Colonic mucosa (tissue), 4 donors: ENCODE data around the gene C3orf80. TPM values are rescaled to one million over a fixed set of nuclear protein-coding genes. Genes with fewer than 3 reads are reported as not detected.

Source experiments
- DNase-seq: peaks from one replicate; pipeline ENCODE4 v3.0.0-alpha.2; 2020
- H3K27ac ChIP-seq: fragments of 200-600 bp; one replicate; pipeline ENCODE4 v1.8.0; 2021
- H3K27me3 ChIP-seq: fragments of 200-600 bp; one replicate; pipeline ENCODE4 v1.8.0; 2021
- H3K36me3 ChIP-seq: fragments of 200-600 bp; one replicate; pipeline ENCODE4 v1.8.0; 2021
- H3K4me1 ChIP-seq: fragments of 200-600 bp; one replicate; pipeline ENCODE4 v1.8.0; 2021; ENCODE audit warnings: mild to moderate bottlenecking
- H3K4me3 ChIP-seq: fragments of 200-600 bp; one replicate; pipeline ENCODE4 v1.8.0; 2021
- H3K9ac ChIP-seq, 2 donors: one replicate each; pipeline ENCODE4 v1.7.0; 2013; ENCODE audit warnings: control low read depth in 2 of 2, low read depth in 2 of 2, low read length in 2 of 2
- H3K9me3 ChIP-seq: fragments of 200-600 bp; one replicate; pipeline ENCODE4 v1.8.0; 2021
- CTCF ChIP-seq: fragments of 200-600 bp; IDR thresholded peaks from one replicate; pipeline ENCODE4 v1.8.0; 2022; ENCODE audit warnings: antibody characterized with exemption, mild to moderate bottlenecking
- intact Hi-C: fragments of 100-400 bp; cut with DNase I; formaldehyde crosslinking; loops from one replicate; pipeline ENCODE4 v1.14.1; 2022
- total RNA-seq, 2 donors: library from RNA; stranded (reverse); fragmentation: NEBNext Ultra II Directional in 1 of 2; extraction: Animal tissue kit (Norgen Biotek cat#: 25700) in 1 of 2; gene quantifications; one replicate each; pipeline ENCODE4 v1.2.1, GENCODE V29; 2021
- donor health status: healthy.
- donor health status: DM: no; HTN: no; CAD: no.
- donor health status: DM: no; HTN: no; CAD: no.

Gene C3orf80
- total RNA-seq, 2 donors from 2014 or later = 0.72 to 1.9 TPM

DNA sequence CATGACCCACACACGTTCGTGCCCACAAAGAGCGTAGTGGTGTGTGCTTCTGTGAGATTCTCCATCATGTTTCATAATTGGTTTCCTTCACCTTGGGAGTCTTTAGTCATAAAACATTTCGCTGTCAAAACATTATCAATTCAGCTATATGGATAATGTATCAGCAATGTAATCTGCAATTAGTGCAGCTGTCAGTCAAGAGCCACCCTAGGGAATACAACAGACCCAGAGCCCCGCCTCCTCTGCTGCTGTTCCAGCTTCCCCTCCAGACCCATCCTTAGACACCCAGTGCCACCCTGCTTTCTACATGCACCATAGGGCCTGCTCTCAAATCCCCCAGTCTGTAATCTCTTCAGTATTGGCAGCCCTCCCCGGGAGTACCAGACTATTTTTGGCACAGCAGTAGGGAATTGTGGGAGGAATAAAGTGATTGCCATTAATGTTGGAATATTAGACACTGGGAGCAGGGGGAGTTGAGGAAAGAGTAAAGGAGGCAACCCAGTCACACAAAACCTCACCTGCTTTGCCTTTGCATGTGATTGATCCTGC lies 31.5 kb upstream of the C3orf80 start:
- Histone ChIP-seq H3K4me3 (no peak overlapping the region), H3K9ac (no peak overlapping the region), H3K27ac (no peak overlapping the region), H3K9me3 (no peaks in the 10 kb centered on the region), H3K36me3 (no peaks in the 10 kb centered on the region), H3K4me1 (no peaks in the 10 kb centered on the region), H3K27me3 (no peaks in the 10 kb centered on the region)
- TF ChIP-seq CTCF = no peak
- DNase-seq = no peak
- intact Hi-C loops = no loop called here

DNA sequence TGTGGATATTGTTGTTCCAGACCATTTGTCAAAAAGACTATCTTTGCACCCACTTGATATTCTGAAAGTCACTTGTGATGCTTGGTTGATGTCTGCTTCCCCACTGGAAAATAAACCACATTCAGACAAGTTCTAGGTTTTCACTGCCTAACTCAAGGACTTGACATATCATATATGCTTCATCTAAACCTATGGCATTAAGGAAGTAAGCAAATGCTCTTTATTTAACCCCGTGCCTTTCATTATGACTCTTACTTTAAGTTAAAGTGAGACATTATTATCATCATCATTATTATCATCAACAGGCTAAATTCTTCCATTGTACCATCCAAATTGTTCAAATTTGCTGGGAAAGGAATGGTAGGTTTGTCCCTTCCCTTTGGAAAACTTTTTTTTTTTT lies 30.8 kb upstream of the C3orf80 start:
- H3K4me3 ChIP-seq = no peak overlapping the region
- no peak for DNase-seq
- no peak for TF ChIP-seq CTCF
- H3K27me3 ChIP-seq = no peaks in the 10 kb centered on the region
- H3K27ac ChIP-seq = no peak overlapping the region
- H3K9ac ChIP-seq = no peak overlapping the region
- no peaks in the 10 kb centered on the region for H3K36me3 ChIP-seq
- H3K9me3 ChIP-seq = no peaks in the 10 kb centered on the region
- intact Hi-C loops = no loop called here
- H3K4me1 ChIP-seq = no peaks in the 10 kb centered on the region

GRCh38 chr3:160195106-160195505 lies 30.1 kb upstream of the C3orf80 start:
- DNase-seq = no peak
- Histone ChIP-seq H3K9ac (no peak overlapping the region), H3K4me3 (no peak overlapping the region), H3K4me1 (no peaks in the 10 kb centered on the region), H3K36me3 (no peaks in the 10 kb centered on the region), H3K9me3 (no peaks in the 10 kb centered on the region), H3K27me3 (no peaks in the 10 kb centered on the region), H3K27ac (no peak overlapping the region)
- intact Hi-C loops = no loop called here
- no peak for TF ChIP-seq CTCF

DNA sequence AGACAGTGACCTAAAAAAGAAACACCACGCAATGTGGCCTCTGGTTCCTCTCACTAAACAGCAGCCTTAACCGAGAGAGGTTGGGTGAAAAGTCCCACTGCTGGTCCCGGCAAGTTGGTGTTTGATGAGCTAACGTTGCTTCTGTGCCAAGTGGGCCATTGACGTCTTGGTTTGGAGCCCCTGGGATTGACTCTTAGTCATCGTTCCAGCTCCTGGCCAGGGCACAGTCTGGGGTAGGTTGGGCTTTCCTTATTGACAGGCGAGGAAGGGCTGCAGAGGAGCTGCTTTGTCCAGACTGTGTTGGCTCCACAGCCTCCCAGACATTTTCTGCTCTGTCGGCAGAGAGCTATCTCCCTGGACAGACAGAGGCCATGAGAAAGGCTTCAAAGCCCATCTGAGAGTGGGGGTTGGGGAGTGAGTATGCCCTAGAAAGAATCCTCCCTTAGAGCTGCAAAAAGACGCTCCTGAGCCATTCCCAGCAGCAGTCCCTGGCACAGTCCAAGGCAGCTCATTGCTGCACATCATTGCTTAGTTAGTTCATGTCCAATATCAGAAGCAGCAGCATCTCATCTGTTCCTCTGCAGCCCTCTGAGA lies 28.6 kb upstream of the C3orf80 start:
- no peak for TF ChIP-seq CTCF
- H3K9me3 ChIP-seq = no peaks in the 10 kb centered on the region
- no peak for DNase-seq
- intact Hi-C loops = no loop called here
- no peak overlapping the region for H3K4me3 ChIP-seq
- H3K27me3 ChIP-seq = no peaks in the 10 kb centered on the region
- H3K27ac ChIP-seq = no peak overlapping the region
- H3K9ac ChIP-seq = no peak overlapping the region
- H3K36me3 ChIP-seq = no peaks in the 10 kb centered on the region
- no peaks in the 10 kb centered on the region for H3K4me1 ChIP-seq

DNA sequence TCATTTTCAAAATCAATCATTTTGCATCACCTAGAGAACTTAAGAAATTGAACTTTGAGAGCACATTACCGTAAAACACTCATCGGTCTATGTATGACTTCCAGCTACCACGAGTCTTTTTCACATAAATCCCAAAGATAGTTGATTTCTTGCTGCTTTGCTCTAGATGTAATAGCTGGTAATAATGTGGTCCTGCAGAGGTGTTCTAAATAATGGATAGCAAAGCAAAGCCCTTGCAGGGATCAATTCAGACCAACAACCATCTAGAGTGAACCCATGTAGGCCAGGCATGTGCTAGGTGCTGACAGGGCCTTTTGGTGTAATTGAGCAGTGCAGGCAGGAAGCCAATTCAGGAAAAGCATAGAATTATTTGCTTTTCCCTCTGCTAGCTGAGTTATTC lies 26.1 kb upstream of the C3orf80 start:
- intact Hi-C loops = no loop called here
- H3K9me3 ChIP-seq = no peaks in the 10 kb centered on the region

More for the DNA sequence above, 26.1 kb upstream of the C3orf80 start:
- Histone ChIP-seq H3K9ac (no peak overlapping the region), H3K4me3 (no peak overlapping the region), H3K27ac (no peak overlapping the region), H3K36me3 (no peaks in the 10 kb centered on the region), H3K27me3 (no peaks in the 10 kb centered on the region), H3K4me1 (no peaks in the 10 kb centered on the region)
- DNase-seq = no peak
- no peak for TF ChIP-seq CTCF
